IMR-90 (cell line): Measurements from ENCODE around the gene RNU5D-1. TPM values are rescaled to one million over a fixed set of nuclear protein-coding genes. Genes with fewer than 3 reads are reported as not detected.

Experiments used
- ATAC-seq: fragments of 200-7000 bp; cut with Tn5 transposase; 2 replicates; pipeline ENCODE4 v1.9.1; 2020; ENCODE audit warnings: low read depth, mild to moderate bottlenecking, moderate library complexity
- BruUV-seq: library from RNA; stranded (reverse); fragments of 400-500 nt; replicated peaks from 2 replicates; lab custom pipeline; 2021; lab: Mats Ljungman, UMichigan
- CTCF ChIA-PET: fragments of 300-600 bp; formaldehyde crosslinking; extraction: SDS; loops from one replicate; lab custom pipeline; 2021; ENCODE audit warnings: antibody characterized with exemption; lab: Yijun Ruan, JAX
- POLR2A ChIA-PET: fragments of 300-600 bp; sonication (Branson Sonifier 250); formaldehyde crosslinking; loops from one replicate; lab custom pipeline; 2022; ENCODE audit warnings: antibody characterized with exemption; ENCODE audit not compliant: unreplicated experiment; lab: Charles Lee
- DNase-seq: peaks from one replicate; pipeline ENCODE4 v3.0.0; 2013
- H2AFZ ChIP-seq: replicated peaks from 2 replicates; pipeline ENCODE3; 2013; ENCODE audit warnings: low read length, mild to moderate bottlenecking; ENCODE audit not compliant: poor library complexity
- H2AK5ac ChIP-seq: 2 replicates; pipeline ENCODE4 v1.6.1; 2013; ENCODE audit warnings: low read depth, low read length, inconsistent platforms
- H2AK9ac ChIP-seq: replicated peaks from 2 replicates; pipeline ENCODE3; 2013; ENCODE audit warnings: mild to moderate bottlenecking, low read depth, low read length, moderate library complexity; ENCODE audit not compliant: poor library complexity
- H2BK120ac ChIP-seq: 2 replicates; pipeline ENCODE4 v1.6.1; 2013; ENCODE audit warnings: low read depth, low read length, inconsistent platforms
- H2BK15ac ChIP-seq: 3 replicates; pipeline ENCODE4 v1.6.1; 2013; ENCODE audit warnings: low read depth, low read length, inconsistent platforms
- H2BK20ac ChIP-seq: 2 replicates; pipeline ENCODE4 v1.6.1; 2013; ENCODE audit warnings: low read depth, mild to moderate bottlenecking, inconsistent platforms, low read length, moderate library complexity
- H2BK5ac ChIP-seq: 2 replicates; pipeline ENCODE4 v1.6.1; 2013; ENCODE audit warnings: mild to moderate bottlenecking, low read depth, low read length, inconsistent platforms; ENCODE audit not compliant: poor library complexity, severe bottlenecking
- H3K14ac ChIP-seq: replicated peaks from 2 replicates; pipeline ENCODE4 v1.6.1; 2013; ENCODE audit warnings: low read depth, low read length, inconsistent platforms
- H3K18ac ChIP-seq: 2 replicates; pipeline ENCODE4 v1.6.1; 2013; ENCODE audit warnings: low read depth, low read length, control low read depth
- H3K23ac ChIP-seq: 2 replicates; pipeline ENCODE4 v1.6.1; 2013; ENCODE audit warnings: low read depth, low read length, inconsistent platforms
- H3K27ac ChIP-seq: 2 replicates; pipeline ENCODE4 v1.5.1; 2013; ENCODE audit warnings: mild to moderate bottlenecking, control low read depth, low read length; ENCODE audit not compliant: insufficient read depth
- H3K27me3 ChIP-seq: 2 replicates; pipeline ENCODE4 v1.6.1; 2013; ENCODE audit warnings: low read length; ENCODE audit not compliant: control insufficient read depth, insufficient read depth
- H3K36me3 ChIP-seq: 2 replicates; pipeline ENCODE4 v1.6.1; 2013; ENCODE audit warnings: low read length, mixed read lengths; ENCODE audit not compliant: control insufficient read depth, insufficient read depth
- H3K4ac ChIP-seq: 2 replicates; pipeline ENCODE4 v1.6.1; 2013; ENCODE audit warnings: low read depth, low read length, inconsistent platforms
- H3K4me1 ChIP-seq: 2 replicates; pipeline ENCODE4 v1.6.1; 2013; ENCODE audit warnings: low read length, mixed read lengths; ENCODE audit not compliant: control insufficient read depth, insufficient read depth
- H3K4me2 ChIP-seq: 2 replicates; pipeline ENCODE4 v1.6.1; 2013; ENCODE audit warnings: low read depth, mild to moderate bottlenecking, control low read depth, low read length, moderate library complexity
- H3K4me3 ChIP-seq: 2 replicates; pipeline ENCODE4 v1.5.1; 2013; ENCODE audit warnings: low read depth, mild to moderate bottlenecking, control low read depth, low read length, moderate library complexity; ENCODE audit not compliant: insufficient read depth
- H3K56ac ChIP-seq: 2 replicates; pipeline ENCODE4 v1.6.1; 2013; ENCODE audit warnings: low read length, inconsistent platforms; ENCODE audit not compliant: insufficient read depth; ENCODE audit errors: extremely low read depth
- H3K79me1 ChIP-seq, 2 experiments: 2 replicates each; pipeline ENCODE4 v1.6.1; 2013; ENCODE audit warnings: low read length in 2 of 2, inconsistent platforms in 1 of 2, low read depth in 1 of 2
- H3K9ac ChIP-seq: 2 replicates; pipeline ENCODE4 v1.6.1; 2013; ENCODE audit warnings: low read depth, low read length, control low read depth
- H3K9me1 ChIP-seq: 2 replicates; pipeline ENCODE4 v1.6.1; 2013; ENCODE audit warnings: low read length, inconsistent platforms; ENCODE audit not compliant: insufficient read depth
- H3K9me3 ChIP-seq: 2 replicates; pipeline ENCODE4 v1.6.1; 2013; ENCODE audit warnings: low read length; ENCODE audit not compliant: control insufficient read depth, insufficient read depth
- H4K20me1 ChIP-seq: 2 replicates; pipeline ENCODE4 v1.6.1; 2013; ENCODE audit warnings: low read length, inconsistent platforms; ENCODE audit not compliant: insufficient read depth
- H4K5ac ChIP-seq: 2 replicates; pipeline ENCODE4 v1.6.1; 2013; ENCODE audit warnings: mild to moderate bottlenecking, low read depth, low read length, control low read depth
- H4K8ac ChIP-seq, 2 experiments: 2 replicates each; pipeline ENCODE4 v1.6.1; 2013; ENCODE audit warnings: low read depth in 2 of 2, low read length in 2 of 2, control low read depth in 1 of 2, inconsistent platforms in 1 of 2
- H4K91ac ChIP-seq: 2 replicates; pipeline ENCODE4 v1.6.1; 2013; ENCODE audit warnings: low read depth, low read length, inconsistent platforms; ENCODE audit not compliant: insufficient read depth
- BHLHE40 ChIP-seq: fragments of 150-350 bp; IDR thresholded peaks from 2 replicates; pipeline ENCODE4 v1.6.1; 2016; ENCODE audit warnings: mild to moderate bottlenecking, low read depth, low read length
- CEBPB ChIP-seq: IDR thresholded peaks from 2 replicates; pipeline ENCODE4 v1.6.1; 2012; ENCODE audit warnings: low read depth, low read length, improper control_type of control experiment
- CHD1 ChIP-seq: IDR thresholded peaks from 2 replicates; pipeline ENCODE4 v1.6.1; 2012; ENCODE audit warnings: low read depth, low read length, improper control_type of control experiment
- FOS ChIP-seq: fragments of 150-350 bp; IDR thresholded peaks from 2 replicates; pipeline ENCODE4 v1.6.1; 2016; ENCODE audit warnings: low read depth, low read length
- MAFK ChIP-seq: IDR thresholded peaks from 2 replicates; pipeline ENCODE4 v1.6.1; 2012; ENCODE audit warnings: low read depth, low read length, improper control_type of control experiment
- MAZ ChIP-seq: IDR thresholded peaks from 2 replicates; pipeline ENCODE4 v1.6.1; 2012; ENCODE audit warnings: low read depth, mild to moderate bottlenecking, low read length, improper control_type of control experiment, moderate library complexity, borderline replicate concordance
- MXI1 ChIP-seq: IDR thresholded peaks from 2 replicates; pipeline ENCODE4 v1.6.1; 2012; ENCODE audit warnings: low read depth, mild to moderate bottlenecking, low read length, moderate library complexity, borderline replicate concordance
- NFE2L2 ChIP-seq: fragments of 150-350 bp; IDR thresholded peaks from 2 replicates; pipeline ENCODE4 v1.6.1; 2016; ENCODE audit warnings: low read depth, mild to moderate bottlenecking, low read length
- POLR2A ChIP-seq: IDR thresholded peaks from 2 replicates; pipeline ENCODE4 v1.6.1; 2012; ENCODE audit warnings: mild to moderate bottlenecking, low read depth, low read length
- RAD21 ChIP-seq: IDR thresholded peaks from 2 replicates; pipeline ENCODE4 v1.6.1; 2012; ENCODE audit warnings: low read length, improper control_type of control experiment
- RCOR1 ChIP-seq: IDR thresholded peaks from 2 replicates; pipeline ENCODE4 v1.6.1; 2012; ENCODE audit warnings: mild to moderate bottlenecking, low read length, improper control_type of control experiment; ENCODE audit not compliant: insufficient replicate concordance
- RFX5 ChIP-seq: IDR thresholded peaks from 2 replicates; pipeline ENCODE4 v1.8.0; 2012; ENCODE audit warnings: low read depth, mild to moderate bottlenecking, low read length, moderate library complexity
- SMC3 ChIP-seq: fragments of 150-350 bp; IDR thresholded peaks from 2 replicates; pipeline ENCODE4 v1.6.1; 2016; ENCODE audit warnings: low read depth, mild to moderate bottlenecking, antibody characterized with exemption, low read length, moderate library complexity
- WGBS, 2 experiments: methylation state at CpG; one replicate each; pipeline versions ENCODE4 v1.1.5 to v1.1.7; 2013; ENCODE audit warnings: missing lambda C conversion rate in 2 of 2; ENCODE audit not compliant: insufficient read length in 1 of 2; ENCODE audit errors: extremely low coverage in 2 of 2; 5-methylcytosine and 5-hydroxymethylcytosine counted together
- dilution Hi-C: fragments of 300-500 bp; cut with HindIII; formaldehyde crosslinking; loops from one replicate; pipeline ENCODE4 v1.14.3; 2018; ENCODE audit warnings: low sequenced_read_pairs; ENCODE audit not compliant: unreplicated experiment
- in situ Hi-C: fragments of 300-500 bp; cut with MboI; formaldehyde crosslinking; loops from 3 replicates; pipeline ENCODE4 v1.14.3; 2019; ENCODE audit warnings: low sequenced_read_pairs, inconsistent platforms, mixed read lengths
- intact Hi-C: fragments of 100-400 bp; cut with micrococcal nuclease; formaldehyde crosslinking; loops from 2 replicates; pipeline ENCODE4 v1.10.0; 2022
- polyA plus RNA-seq, 3 experiments: library from polyadenylated mRNA; depleted of rRNA; stranded (reverse); fragments of >200 nt; gene quantifications; 2 replicates each; pipeline ENCODE4 v1.2.3, GENCODE V29; 2012; ENCODE audit warnings: low replicate concordance in 1 of 3
- total RNA-seq: library from RNA; depleted of rRNA; stranded (reverse); fragments of >200 nt; gene quantifications from 2 replicates; pipeline ENCODE4 v1.2.3, GENCODE V29; 2012
- TF ChIP-seq, protein P1 (sequence below): fragments of 150-350 bp; IDR thresholded peaks from 2 replicates; pipeline ENCODE4 v1.6.1; 2017; ENCODE audit warnings: mild to moderate bottlenecking, antibody characterized with exemption, low read length, low read depth
- TF ChIP-seq, protein P2 (sequence below): conservative IDR thresholded peaks from 2 replicates; pipeline ENCODE4 v1.5.1; 2012; ENCODE audit warnings: mild to moderate bottlenecking, low read depth, low read length, improper control_type of control experiment
- TF ChIP-seq, protein P3 (sequence below): fragments of 150-350 bp; IDR thresholded peaks from 2 replicates; pipeline ENCODE4 v1.6.1; 2016; ENCODE audit warnings: low read depth, mild to moderate bottlenecking, low read length, moderate library complexity, borderline replicate concordance

Gene RNU5D-1
- total and polyA plus RNA-seq, 2 of the 4 experiments (the other 2 are of a cell fraction): not detected

DNA sequence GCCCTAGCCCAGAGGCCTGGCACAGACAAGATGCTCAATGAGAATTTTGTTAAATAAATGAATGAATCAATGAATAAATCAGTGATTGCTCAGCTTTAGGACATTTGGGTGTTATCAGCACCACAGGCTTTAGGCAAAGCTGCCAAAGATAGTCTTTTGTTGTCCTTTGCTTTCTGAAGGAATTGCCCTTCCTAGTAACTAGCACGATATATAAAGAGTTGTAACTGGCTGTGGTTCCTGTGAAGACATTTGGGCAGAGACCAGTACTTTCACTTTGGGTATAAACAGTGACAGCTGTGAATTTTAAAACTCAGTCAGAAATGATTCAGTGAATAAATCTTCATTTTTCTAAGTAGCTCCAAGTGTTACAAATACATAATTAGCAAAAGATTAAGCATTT lies 13.3 kb downstream of the RNU5D-1 start:
- H3K4me2 ChIP-seq: peak overlapping the region; percentile 21; the same call in 1 of the 2 replicates
- peaks cover 5% of the 10 kb centered on the region for H3K4me1 ChIP-seq
- no peak overlapping the region for H3K4me3 ChIP-seq
- no peaks in the 10 kb centered on the region for H4K20me1 ChIP-seq
- peaks cover 2% of the 10 kb centered on the region; the same call in 1 of the 2 replicates for H3K9me1 ChIP-seq
- DNase-seq: peak; percentile 12
- peaks cover 2% of the 10 kb centered on the region; the same call in 1 of the 2 replicates for H3K27me3 ChIP-seq
- H4K91ac ChIP-seq: no peak overlapping the region
- H3K14ac ChIP-seq: no peak overlapping the region
- H2BK120ac ChIP-seq: no peak overlapping the region
- TF ChIP-seq, protein P1, sequence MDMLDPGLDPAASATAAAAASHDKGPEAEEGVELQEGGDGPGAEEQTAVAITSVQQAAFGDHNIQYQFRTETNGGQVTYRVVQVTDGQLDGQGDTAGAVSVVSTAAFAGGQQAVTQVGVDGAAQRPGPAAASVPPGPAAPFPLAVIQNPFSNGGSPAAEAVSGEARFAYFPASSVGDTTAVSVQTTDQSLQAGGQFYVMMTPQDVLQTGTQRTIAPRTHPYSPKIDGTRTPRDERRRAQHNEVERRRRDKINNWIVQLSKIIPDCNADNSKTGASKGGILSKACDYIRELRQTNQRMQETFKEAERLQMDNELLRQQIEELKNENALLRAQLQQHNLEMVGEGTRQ: no peak
- TF ChIP-seq CEBPB (no peak), POLR2A (no peak), FOS (no peak), BHLHE40 (no peak), SMC3 (no peak), MAFK (no peak), MAZ (no peak), RCOR1 (no peak), RFX5 (no peak), CHD1 (no peak), NFE2L2 (no peak), RAD21 (no peak), MXI1 (no peak)
- TF ChIP-seq, protein P2, sequence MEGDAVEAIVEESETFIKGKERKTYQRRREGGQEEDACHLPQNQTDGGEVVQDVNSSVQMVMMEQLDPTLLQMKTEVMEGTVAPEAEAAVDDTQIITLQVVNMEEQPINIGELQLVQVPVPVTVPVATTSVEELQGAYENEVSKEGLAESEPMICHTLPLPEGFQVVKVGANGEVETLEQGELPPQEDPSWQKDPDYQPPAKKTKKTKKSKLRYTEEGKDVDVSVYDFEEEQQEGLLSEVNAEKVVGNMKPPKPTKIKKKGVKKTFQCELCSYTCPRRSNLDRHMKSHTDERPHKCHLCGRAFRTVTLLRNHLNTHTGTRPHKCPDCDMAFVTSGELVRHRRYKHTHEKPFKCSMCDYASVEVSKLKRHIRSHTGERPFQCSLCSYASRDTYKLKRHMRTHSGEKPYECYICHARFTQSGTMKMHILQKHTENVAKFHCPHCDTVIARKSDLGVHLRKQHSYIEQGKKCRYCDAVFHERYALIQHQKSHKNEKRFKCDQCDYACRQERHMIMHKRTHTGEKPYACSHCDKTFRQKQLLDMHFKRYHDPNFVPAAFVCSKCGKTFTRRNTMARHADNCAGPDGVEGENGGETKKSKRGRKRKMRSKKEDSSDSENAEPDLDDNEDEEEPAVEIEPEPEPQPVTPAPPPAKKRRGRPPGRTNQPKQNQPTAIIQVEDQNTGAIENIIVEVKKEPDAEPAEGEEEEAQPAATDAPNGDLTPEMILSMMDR: no peak
- TF ChIP-seq, protein P3, sequence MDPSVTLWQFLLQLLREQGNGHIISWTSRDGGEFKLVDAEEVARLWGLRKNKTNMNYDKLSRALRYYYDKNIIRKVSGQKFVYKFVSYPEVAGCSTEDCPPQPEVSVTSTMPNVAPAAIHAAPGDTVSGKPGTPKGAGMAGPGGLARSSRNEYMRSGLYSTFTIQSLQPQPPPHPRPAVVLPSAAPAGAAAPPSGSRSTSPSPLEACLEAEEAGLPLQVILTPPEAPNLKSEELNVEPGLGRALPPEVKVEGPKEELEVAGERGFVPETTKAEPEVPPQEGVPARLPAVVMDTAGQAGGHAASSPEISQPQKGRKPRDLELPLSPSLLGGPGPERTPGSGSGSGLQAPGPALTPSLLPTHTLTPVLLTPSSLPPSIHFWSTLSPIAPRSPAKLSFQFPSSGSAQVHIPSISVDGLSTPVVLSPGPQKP: no peak
- H2BK15ac ChIP-seq: no peak overlapping the region
- BruUV-seq: no TSS peak
- intact Hi-C loops (loop anchor here (5.0 kb wide), 1 partner anchor 585 kb away; no protein-coding TSS in a partner anchor), dilution Hi-C loops (no loop called here), in situ Hi-C loops (no loop called here)
- ChIA-PET POLR2A (interaction anchor here (0.6 to 0.7 kb wide), 2 partner anchors 14 to 504 kb away, joined by 3 read pairs; partner anchors contain the start of gene DMAP1), CTCF (interaction anchor here (1.1 kb wide), 1 partner anchor 22 kb away, joined by 3 read pairs; no protein-coding TSS in a partner anchor)
- no peak overlapping the region for H2AFZ ChIP-seq
- no CpG with 5 or more reads among the region's 1 CpG for WGBS, 2 experiments
- H3K9me3 ChIP-seq: no peaks in the 10 kb centered on the region
- no peak overlapping the region for H2AK9ac ChIP-seq
- H3K4ac ChIP-seq: no peak overlapping the region
- H3K79me1 ChIP-seq: no peaks in the 10 kb centered on the region; a peak in 1 of 4 replicates
- no peak overlapping the region for H3K56ac ChIP-seq
- no peaks in the 10 kb centered on the region for H3K36me3 ChIP-seq
- H4K5ac ChIP-seq: no peak overlapping the region
- H2BK5ac ChIP-seq: no peak overlapping the region
- H3K23ac ChIP-seq: no peak overlapping the region
- no peak overlapping the region for H4K8ac ChIP-seq
- no peak overlapping the region for H3K9ac ChIP-seq
- no peak overlapping the region for H3K18ac ChIP-seq
- 0 out of 2 replicates have a peak, but pooled peaks have one; percentile 16 for ATAC-seq
- no peak overlapping the region for H2AK5ac ChIP-seq
- H2BK20ac ChIP-seq: no peak overlapping the region
- H3K27ac ChIP-seq: no peak overlapping the region
